ENCODE data around the gene TTLL13.

DNA sequence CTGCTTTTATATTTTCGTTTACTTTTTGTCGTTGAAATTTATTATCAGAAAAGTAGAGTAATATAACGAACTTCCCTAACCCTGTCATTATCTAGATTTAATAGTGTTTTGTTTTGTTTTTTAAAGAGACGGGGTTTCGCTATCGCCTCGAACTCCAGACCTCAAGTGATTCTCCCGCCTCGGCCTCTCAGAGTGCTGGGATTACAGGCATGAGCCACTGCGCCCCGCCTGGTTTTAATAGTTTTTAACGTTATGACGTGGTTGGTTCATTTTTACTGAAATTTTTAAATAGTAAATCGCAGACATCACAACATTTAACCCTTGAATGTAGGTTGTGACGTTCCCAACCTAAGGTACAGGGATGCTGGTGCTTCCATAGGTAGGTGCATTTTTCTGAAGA, 17.1 kb downstream of the TTLL13 start:
- TF ChIP-seq CTCF (IDR thresholded peaks at IDR 0.05) (no peak), POLR2AphosphoS5 (IDR thresholded peaks at IDR 0.05; ENCODE audit: low read depth, low read length) (no peak), REST (IDR thresholded peaks at IDR 0.05; ENCODE audit: insufficient read depth in 1 of 2, low read depth in 2 of 2, low read length in 1 of 2) (no peak), SIN3A (IDR thresholded peaks at IDR 0.05; ENCODE audit: borderline replicate concordance, insufficient read depth, low read depth, low read length) (no peak)
